Subcutaneous preadipocyte (primary cell): Measurements from ENCODE around the gene ARMC3. TPM values are rescaled to one million over a fixed set of nuclear protein-coding genes. Genes with fewer than 3 reads are reported as not detected.

Experiments used
- small RNA-seq: library from RNA; depleted of rRNA; stranded (forward); fragments of <200 nt; gene quantifications from one replicate; pipeline ENCODE3, GENCODE V24; 2012
- total RNA-seq: library from RNA; depleted of rRNA; stranded (reverse); fragments of >200 nt; gene quantifications from 2 replicates; pipeline ENCODE4 v1.2.3, GENCODE V29; 2012

The ARMC3 gene
- not detected in 2 replicates for total RNA-seq

DNA sequence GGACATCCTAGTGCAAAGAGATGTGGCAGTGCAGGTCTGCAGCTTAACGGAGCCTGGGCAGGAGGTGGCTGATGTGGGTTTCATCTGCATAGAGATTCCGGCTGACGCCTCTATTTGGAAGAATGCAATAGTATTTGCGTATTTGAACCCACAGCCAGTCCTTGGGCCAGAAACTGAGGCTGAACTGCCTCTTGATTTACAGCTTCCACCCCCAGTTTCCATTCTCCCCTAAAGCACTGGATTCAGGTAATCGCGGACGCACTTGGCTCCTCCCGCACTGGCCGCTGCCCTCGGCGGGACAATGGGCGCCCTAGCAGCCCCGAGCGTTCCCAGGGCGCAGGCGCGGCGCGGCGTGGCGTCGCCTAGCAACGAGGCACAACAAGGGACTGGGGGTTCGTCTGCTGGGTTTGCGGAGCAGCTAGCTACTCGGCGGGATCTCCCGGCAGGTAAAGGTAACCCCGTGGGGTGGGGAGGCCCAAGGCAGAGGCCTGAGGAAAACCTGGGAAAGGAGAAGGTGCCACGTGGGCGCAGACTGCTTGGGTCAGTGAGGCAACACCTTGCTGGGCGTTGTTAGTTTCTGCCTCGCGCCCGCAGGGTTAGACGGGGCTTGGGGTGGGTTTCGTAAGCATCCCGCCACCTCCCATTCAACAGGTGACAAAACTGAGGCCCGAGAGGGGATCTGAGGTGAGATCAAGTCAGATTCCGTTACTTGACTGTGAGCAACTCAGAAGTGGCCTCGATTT, at the start of gene ARMC3:
ARMC3 (plus strand) TSS at position 393 of the 743 bp plus-strand sequence. CDS start 3,944 bp downstream, outside the sequence.

Small RNA genes lying within 50 kb of the gene (small RNA-seq; reads per million reads assigned to genes)
- 3.1 reads per million, percentile 88 among the genes with 10 or more reads in this experiment for gene RNA5SP304

Other genes starting within 250 kb of the ARMC3 start
- gene PIP4K2A, start 213.5 kb upstream of the ARMC3 start, total RNA-seq = 43.2 and 43.4 TPM in 2 replicates
- 5.5 TPM in 2 replicates for gene MSRB2, start 167.5 kb downstream of the ARMC3 start, total RNA-seq